Measurements from ENCODE around the gene FTH1. TPM values are rescaled to one million over a fixed set of nuclear protein-coding genes. Genes with fewer than 3 reads are reported as not detected.

FTH1 gene
- total RNA-seq, 1 donor from 2014 or later, result 1,669 TPM

DNA sequence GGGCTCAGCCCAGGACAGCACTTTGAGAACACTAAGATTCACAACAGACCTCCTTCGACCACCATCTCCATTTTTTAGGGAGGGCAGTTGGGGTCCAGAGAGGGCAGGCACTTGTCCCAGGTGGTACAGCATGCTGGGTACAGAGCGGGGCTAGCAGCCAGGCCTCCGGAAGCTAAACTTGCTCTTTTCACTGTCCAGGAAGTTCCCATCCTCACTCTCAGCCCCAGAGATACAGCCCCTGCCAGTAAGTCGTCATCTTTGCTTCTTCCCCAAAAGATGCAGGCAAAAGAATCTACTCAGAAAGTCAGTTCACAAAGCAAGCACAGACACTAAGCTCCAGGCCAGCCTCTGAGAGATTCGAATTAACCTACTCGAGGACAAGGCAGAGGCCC is 43.4 kb downstream of the FTH1 start:
- peaks cover 25% of the 10 kb centered on the region for H3K4me1 Mint-ChIP-seq (ENCODE audit: low read depth)
- H3K27ac Mint-ChIP-seq, result peak overlapping the region; percentile 83
- no peak for DNase-seq (ENCODE audit: low spot score, unreplicated experiment)

DNA sequence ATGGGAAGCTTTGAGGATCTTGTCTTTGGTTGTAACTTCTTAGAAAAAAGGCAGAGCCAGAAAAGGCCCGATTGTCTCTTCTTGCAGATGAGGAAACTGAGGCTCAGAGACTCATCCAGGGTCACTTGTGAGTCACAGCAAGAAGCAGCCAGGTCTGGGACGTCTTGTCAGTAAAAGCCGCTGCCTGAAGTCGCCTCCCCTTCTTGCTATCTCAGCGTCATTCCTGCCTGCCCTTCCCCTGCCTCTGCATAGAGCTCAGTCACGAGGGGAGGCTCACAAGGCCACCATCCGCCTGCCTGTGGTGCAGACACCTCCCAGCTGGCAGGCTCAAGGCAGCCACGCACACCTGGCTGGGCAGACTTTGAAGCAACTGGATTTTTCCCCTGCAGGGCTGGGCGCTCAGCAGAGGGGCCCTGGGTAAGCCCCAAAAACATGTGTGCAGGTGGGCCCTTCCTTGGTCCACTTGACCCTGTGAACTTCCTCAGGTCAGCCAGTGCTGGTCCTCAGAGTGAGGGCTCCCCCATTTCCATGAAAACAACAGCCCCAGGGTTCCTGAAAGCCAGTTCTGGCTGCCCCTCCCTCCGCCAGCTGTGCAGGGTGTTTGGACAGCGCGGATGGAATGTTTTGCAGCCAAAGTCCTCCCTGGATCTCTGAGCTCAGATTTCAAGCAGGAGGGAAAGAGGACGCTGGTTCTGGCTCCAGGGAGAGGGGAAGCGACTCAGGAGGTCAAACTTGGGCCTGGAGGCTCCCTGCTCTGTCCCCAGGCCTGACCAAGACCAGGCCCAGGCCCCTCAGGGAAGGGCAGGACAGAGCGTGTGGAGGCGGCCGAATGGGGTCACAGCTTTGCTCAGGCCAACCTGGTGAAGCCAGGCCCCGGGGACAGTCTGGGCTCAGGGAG is 44.0 kb downstream of the FTH1 start:
- Mint-ChIP-seq H3K27ac (peak overlapping the region; percentile 90), H3K36me3 (ENCODE audit: insufficient read depth) (no peaks in the 10 kb centered on the region), H3K4me3 (ENCODE audit: low read depth) (no peak overlapping the region), H3K9me3 (ENCODE audit: low read depth) (no peaks in the 10 kb centered on the region), H3K4me1 (ENCODE audit: low read depth) (peaks cover 25% of the 10 kb centered on the region), H3K27me3 (peaks cover 20% of the 10 kb centered on the region)
- DNase-seq (ENCODE audit: low spot score, unreplicated experiment), result peak; percentile 20
- TF ChIP-seq, protein P1, sequence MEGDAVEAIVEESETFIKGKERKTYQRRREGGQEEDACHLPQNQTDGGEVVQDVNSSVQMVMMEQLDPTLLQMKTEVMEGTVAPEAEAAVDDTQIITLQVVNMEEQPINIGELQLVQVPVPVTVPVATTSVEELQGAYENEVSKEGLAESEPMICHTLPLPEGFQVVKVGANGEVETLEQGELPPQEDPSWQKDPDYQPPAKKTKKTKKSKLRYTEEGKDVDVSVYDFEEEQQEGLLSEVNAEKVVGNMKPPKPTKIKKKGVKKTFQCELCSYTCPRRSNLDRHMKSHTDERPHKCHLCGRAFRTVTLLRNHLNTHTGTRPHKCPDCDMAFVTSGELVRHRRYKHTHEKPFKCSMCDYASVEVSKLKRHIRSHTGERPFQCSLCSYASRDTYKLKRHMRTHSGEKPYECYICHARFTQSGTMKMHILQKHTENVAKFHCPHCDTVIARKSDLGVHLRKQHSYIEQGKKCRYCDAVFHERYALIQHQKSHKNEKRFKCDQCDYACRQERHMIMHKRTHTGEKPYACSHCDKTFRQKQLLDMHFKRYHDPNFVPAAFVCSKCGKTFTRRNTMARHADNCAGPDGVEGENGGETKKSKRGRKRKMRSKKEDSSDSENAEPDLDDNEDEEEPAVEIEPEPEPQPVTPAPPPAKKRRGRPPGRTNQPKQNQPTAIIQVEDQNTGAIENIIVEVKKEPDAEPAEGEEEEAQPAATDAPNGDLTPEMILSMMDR (IDR thresholded peaks at IDR 0.05; ENCODE audit: unreplicated experiment), result no peak

More for the DNA sequence above, 43.4 kb downstream of the FTH1 start:
- Mint-ChIP-seq H3K36me3 (ENCODE audit: insufficient read depth) (no peaks in the 10 kb centered on the region), H3K9me3 (ENCODE audit: low read depth) (no peaks in the 10 kb centered on the region), H3K4me3 (ENCODE audit: low read depth) (no peak overlapping the region), H3K27me3 (peaks cover 14% of the 10 kb centered on the region)
- TF ChIP-seq, protein P1 (IDR thresholded peaks at IDR 0.05; ENCODE audit: unreplicated experiment), result no peak

DNA sequence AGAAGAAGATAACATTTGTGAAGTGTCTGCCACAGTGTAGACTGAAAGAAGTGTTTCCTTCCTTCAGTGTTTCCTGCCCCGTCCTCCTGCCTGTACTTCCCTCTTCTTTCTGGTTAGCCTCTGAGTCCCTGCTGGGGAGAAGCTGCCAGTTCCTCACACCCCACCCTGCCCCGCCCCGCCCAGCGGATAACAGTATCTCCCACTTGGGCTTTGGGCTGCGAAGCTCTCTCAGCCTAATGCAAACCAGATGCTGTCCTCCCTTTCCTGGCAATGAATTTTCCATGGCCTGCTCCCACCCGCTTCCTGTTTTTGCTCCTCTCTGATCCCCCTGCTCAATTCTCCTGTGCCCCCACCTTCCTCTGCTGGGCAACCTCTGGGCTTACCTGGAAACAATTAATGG is 44.9 kb downstream of the FTH1 start:
- Mint-ChIP-seq H3K27ac (no peak overlapping the region), H3K27me3 (peaks cover 29% of the 10 kb centered on the region), H3K9me3 (ENCODE audit: low read depth) (no peaks in the 10 kb centered on the region), H3K4me1 (ENCODE audit: low read depth) (peaks cover 32% of the 10 kb centered on the region), H3K36me3 (ENCODE audit: insufficient read depth) (no peaks in the 10 kb centered on the region), H3K4me3 (ENCODE audit: low read depth) (no peak overlapping the region)
- DNase-seq (ENCODE audit: low spot score, unreplicated experiment), result peak; percentile 5
- TF ChIP-seq, protein P1 (IDR thresholded peaks at IDR 0.05; ENCODE audit: unreplicated experiment), result no peak

DNA sequence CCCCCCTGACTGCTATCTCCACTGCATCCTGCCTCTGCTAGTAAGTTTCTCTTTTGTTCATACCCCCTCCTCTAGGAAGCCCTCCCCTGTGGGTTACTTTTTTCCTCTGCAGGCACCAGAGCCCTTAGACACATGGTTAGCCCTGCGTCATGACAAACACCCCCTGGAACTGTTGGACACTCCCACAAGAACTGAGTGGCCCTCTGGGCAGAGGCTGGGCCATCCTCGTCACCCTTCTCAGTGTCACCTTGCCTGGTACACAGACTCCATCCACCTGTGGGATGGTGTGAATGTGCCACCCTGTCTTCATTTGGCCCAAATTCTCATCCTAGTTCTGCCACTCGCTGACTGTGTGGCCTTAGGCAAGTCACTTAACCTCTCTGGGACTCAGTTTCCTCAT is 46.0 kb downstream of the FTH1 start:
- TF ChIP-seq, protein P1 (IDR thresholded peaks at IDR 0.05; ENCODE audit: unreplicated experiment), result no peak
- no peaks in the 10 kb centered on the region for H3K9me3 Mint-ChIP-seq (ENCODE audit: low read depth)
- no peak overlapping the region for H3K4me3 Mint-ChIP-seq (ENCODE audit: low read depth)
- H3K27ac Mint-ChIP-seq, result no peak overlapping the region
- no peak for DNase-seq (ENCODE audit: low spot score, unreplicated experiment)
- H3K4me1 Mint-ChIP-seq (ENCODE audit: low read depth), result peaks cover 32% of the 10 kb centered on the region
- H3K27me3 Mint-ChIP-seq, result peaks cover 32% of the 10 kb centered on the region
- H3K36me3 Mint-ChIP-seq (ENCODE audit: insufficient read depth), result no peaks in the 10 kb centered on the region

DNA sequence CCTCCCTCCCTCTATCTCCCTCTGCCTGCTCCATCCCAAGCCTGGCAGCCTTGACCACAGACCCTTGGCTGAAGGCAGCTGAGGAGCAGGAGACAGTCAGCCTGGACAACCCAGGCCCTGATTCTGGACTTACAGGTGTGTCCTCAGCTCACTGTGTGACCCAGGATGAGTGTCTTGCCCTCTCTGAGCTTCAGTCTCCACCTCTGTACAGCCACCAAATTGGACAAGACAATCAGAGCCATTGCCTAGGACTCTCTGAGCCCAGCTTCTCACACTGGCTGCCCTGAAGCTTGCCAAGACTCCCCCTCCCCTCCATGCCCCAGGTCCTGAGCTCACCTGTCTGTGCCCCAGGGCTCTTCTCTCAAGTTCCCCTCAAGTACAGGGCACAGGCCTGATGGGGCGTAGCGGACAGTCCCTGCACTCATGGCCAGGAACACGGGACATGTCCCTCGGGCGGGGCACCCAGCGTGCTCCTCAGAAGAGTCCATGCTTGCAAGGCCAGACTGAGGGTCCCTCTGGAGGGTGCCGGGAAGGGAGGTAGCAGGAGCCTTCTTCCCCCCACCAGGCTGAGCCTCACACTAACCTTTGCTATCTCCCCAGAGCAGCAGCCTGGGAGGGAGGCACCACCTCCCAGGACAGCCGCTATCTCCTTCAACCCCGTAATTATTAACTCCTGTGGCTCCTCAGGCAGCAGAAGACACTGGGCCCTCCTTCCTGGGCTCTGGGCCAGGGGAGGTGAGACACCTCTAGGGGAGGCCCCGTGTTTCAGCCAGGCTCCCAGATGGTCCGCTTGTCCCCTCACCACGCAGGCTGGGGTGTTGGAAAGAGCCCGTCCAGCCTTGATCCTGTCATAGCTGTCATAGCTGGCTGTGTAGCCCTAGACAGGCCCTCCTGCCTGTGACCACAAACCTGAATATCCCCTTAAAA is 47.5 kb downstream of the FTH1 start:
- Mint-ChIP-seq H3K4me3 (ENCODE audit: low read depth) (no peak overlapping the region), H3K27ac (no peak overlapping the region), H3K27me3 (peaks cover 42% of the 10 kb centered on the region), H3K9me3 (ENCODE audit: low read depth) (no peaks in the 10 kb centered on the region), H3K4me1 (ENCODE audit: low read depth) (peaks cover 27% of the 10 kb centered on the region), H3K36me3 (ENCODE audit: insufficient read depth) (no peaks in the 10 kb centered on the region)
- DNase-seq (ENCODE audit: low spot score, unreplicated experiment), result peak; percentile 8
- TF ChIP-seq, protein P1 (IDR thresholded peaks at IDR 0.05; ENCODE audit: unreplicated experiment), result no peak
